ENCODE measurements around the gene TNS3. TPM values are rescaled to one million over a fixed set of nuclear protein-coding genes. Genes with fewer than 3 reads are reported as not detected.

Gene TNS3
- total and polyA plus RNA-seq, 2 donors (not counting 3 experiments of a cell fraction or from before 2014, with no cell fraction given), result 10.4 to 45.1 TPM

- no peak overlapping the region for H3K27ac ChIP-seq (ENCODE audit: insufficient read depth, low read depth, low read length)
- no peak for TF ChIP-seq POLR2A (IDR thresholded peaks at IDR 0.05; ENCODE audit: low read depth, low read length)
- no peak for TF ChIP-seq MYC (IDR thresholded peaks at IDR 0.05; ENCODE audit: low read depth, low read length)
- POLR2A ChIA-PET, result no interaction called here
- CTCF ChIA-PET, result no interaction called here
- no peaks in the 10 kb centered on the region for H3K79me2 ChIP-seq (ENCODE audit: control insufficient read depth, insufficient read depth, low read length)
- FAIRE-seq, result no peak
- no peak overlapping the region for H3K4me3 ChIP-seq (replicated peaks in 1 of 3; ENCODE audit: insufficient read depth in 1 of 3, low read depth in 1 of 3, low read length in 3 of 3)
- no peak overlapping the region for H3K9ac ChIP-seq (replicated peaks; ENCODE audit: extremely low read depth, insufficient read depth, low read length)
- H4K20me1 ChIP-seq (replicated peaks; ENCODE audit: control insufficient read depth, extremely low read depth, insufficient read depth, low read length), result no peaks in the 10 kb centered on the region
- H3K9me1 ChIP-seq (replicated peaks; ENCODE audit: control insufficient read depth, extremely low read depth, insufficient read depth, low read length), result no peaks in the 10 kb centered on the region
- no peaks in the 10 kb centered on the region for H3K36me3 ChIP-seq (ENCODE audit: control insufficient read depth in 2 of 2, extremely low read depth in 1 of 2, insufficient read depth in 2 of 2, low read length in 2 of 2)
- no peak for DNase-seq (ENCODE audit: low read depth, low spot score)
- H2AFZ ChIP-seq (ENCODE audit: low read depth, low read length), result no peak overlapping the region
- no peaks in the 10 kb centered on the region for H3K4me1 ChIP-seq (ENCODE audit: control insufficient read depth, extremely low read depth, insufficient read depth, low read length)
- dilution Hi-C loops (cut with MboI; ENCODE audit: extremely low pct_ligation_motif_present, low sequenced_read_pairs), result no loop called here
- no peak overlapping the region for H3K4me2 ChIP-seq (ENCODE audit: insufficient read depth, low read length)
- intact Hi-C loops (cut with micrococcal nuclease), result no loop called here
- BruUV-seq (replicated peaks), result no TSS peak
- H3K9me3 ChIP-seq (replicated peaks; ENCODE audit: control insufficient read depth, insufficient read depth, low read length), result no peaks in the 10 kb centered on the region
- no peaks in the 10 kb centered on the region for H3K27me3 ChIP-seq (ENCODE audit: control insufficient read depth in 2 of 2, insufficient read depth in 2 of 2, low read length in 2 of 2)
Observed at GRCh38 chr7:47548546-47548945, 33.4 kb downstream of the TNS3 start.

- no peak overlapping the region for H3K4me3 ChIP-seq (replicated peaks in 1 of 3; ENCODE audit: insufficient read depth in 1 of 3, low read depth in 1 of 3, low read length in 3 of 3)
- no peaks in the 10 kb centered on the region for H4K20me1 ChIP-seq (replicated peaks; ENCODE audit: control insufficient read depth, extremely low read depth, insufficient read depth, low read length)
- DNase-seq (ENCODE audit: low read depth, low spot score) (no peak), FAIRE-seq (no peak)
- H3K27me3 ChIP-seq (ENCODE audit: control insufficient read depth in 2 of 2, insufficient read depth in 2 of 2, low read length in 2 of 2), result no peaks in the 10 kb centered on the region
- H3K79me2 ChIP-seq (ENCODE audit: control insufficient read depth, insufficient read depth, low read length), result no peaks in the 10 kb centered on the region
- CTCF ChIA-PET, result interaction anchor here (1.0 kb wide), 1 partner anchor 111 kb away, joined by 3 read pairs; no protein-coding TSS in a partner anchor
- H3K9me3 ChIP-seq (replicated peaks; ENCODE audit: control insufficient read depth, insufficient read depth, low read length), result no peaks in the 10 kb centered on the region
- POLR2A ChIA-PET, result no interaction called here
- dilution Hi-C loops (cut with MboI; ENCODE audit: extremely low pct_ligation_motif_present, low sequenced_read_pairs) (no loop called here), intact Hi-C loops (cut with micrococcal nuclease) (no loop called here)
- no peaks in the 10 kb centered on the region for H3K4me1 ChIP-seq (ENCODE audit: control insufficient read depth, extremely low read depth, insufficient read depth, low read length)
- no peaks in the 10 kb centered on the region for H3K9me1 ChIP-seq (replicated peaks; ENCODE audit: control insufficient read depth, extremely low read depth, insufficient read depth, low read length)
- no peak overlapping the region for H3K27ac ChIP-seq (ENCODE audit: insufficient read depth, low read depth, low read length)
- no TSS peak for BruUV-seq (replicated peaks)
- no peak for TF ChIP-seq EZH2 (IDR thresholded peaks at IDR 0.05; ENCODE audit: borderline replicate concordance, low read depth, low read length, severe bottlenecking)
- TF ChIP-seq MAX (IDR thresholded peaks at IDR 0.05; ENCODE audit: insufficient read depth, insufficient read length), result no peak
- TF ChIP-seq GATA2 (IDR thresholded peaks at IDR 0.05; ENCODE audit: insufficient read depth, insufficient read length, low read depth, low read length), result no peak
- no peak for TF ChIP-seq POLR2A (IDR thresholded peaks at IDR 0.05; ENCODE audit: low read depth, low read length)
- TF ChIP-seq POLR2AphosphoS5 (IDR thresholded peaks at IDR 0.05; ENCODE audit: insufficient read depth, low read depth, low read length), result no peak
- no peak for TF ChIP-seq JUN (IDR thresholded peaks at IDR 0.05; ENCODE audit: borderline replicate concordance, insufficient read depth, insufficient read length, low read depth)
- H3K36me3 ChIP-seq (ENCODE audit: control insufficient read depth in 2 of 2, extremely low read depth in 1 of 2, insufficient read depth in 2 of 2, low read length in 2 of 2), result no peaks in the 10 kb centered on the region
- no peak overlapping the region for H3K4me2 ChIP-seq (ENCODE audit: insufficient read depth, low read length)
- H2AFZ ChIP-seq (ENCODE audit: low read depth, low read length), result no peak overlapping the region
- H3K9ac ChIP-seq (replicated peaks; ENCODE audit: extremely low read depth, insufficient read depth, low read length), result no peak overlapping the region
Observed at GRCh38 chr7:47546733-47547494, 35.0 kb downstream of the TNS3 start.

Data from endothelial cell of umbilical vein (primary cell).